HepG2 (cell line): ENCODE results near the gene GYG1. TPM values are rescaled to one million over a fixed set of nuclear protein-coding genes. Genes with fewer than 3 reads are reported as not detected.

ENCODE experiments used
- ATAC-seq: fragments of 200-7000 bp; cut with Tn5 transposase; 3 replicates; pipeline ENCODE4 v1.9.1; 2020; ENCODE audit warnings: mild to moderate bottlenecking, moderate library complexity
- BruUV-seq: library from RNA; stranded (reverse); fragments of 400-500 nt; replicated peaks from 2 replicates; lab custom pipeline; 2021; lab: Mats Ljungman, UMichigan
- CTCF ChIA-PET: fragments of 300-600 bp; formaldehyde crosslinking; extraction: SDS; loops from one replicate; lab custom pipeline; 2021; ENCODE audit warnings: low total read pairs, inconsistent platforms, low intra/inter-chr PET ratio; lab: Yijun Ruan, JAX
- POLR2A ChIA-PET: fragments of 350-600 bp; sonication (Branson Sonifier 250); formaldehyde crosslinking; loops from one replicate; lab custom pipeline; 2020; ENCODE audit warnings: antibody characterized with exemption, inconsistent platforms; lab: Yijun Ruan, JAX
- DNase-seq: peaks from one replicate; pipeline ENCODE4 v3.0.0-alpha.2; 2015; ENCODE audit warnings: low spot score
- FAIRE-seq: peaks from 3 replicates; lab custom pipeline; 2011; peaks lifted over from hg19 to GRCh38; lab: Jason Lieb, UNC
- H2AFZ ChIP-seq: one replicate; pipeline ENCODE4 v1.6.1; 2011; ENCODE audit warnings: low read length, inconsistent platforms
- H3K27ac ChIP-seq: fragments of 300-600 bp; 3 replicates; pipeline ENCODE4 v1.8.0; 2011; ENCODE audit warnings: mixed run types, mild to moderate bottlenecking, mixed read lengths, low read length, inconsistent platforms; ENCODE audit not compliant: insufficient read depth; ENCODE audit errors: extremely low read length
- H3K27me3 ChIP-seq, 2 experiments: fragments of 200-600 bp in 1 of 2; 2 replicates in 1 of 2; 3 replicates in 1 of 2; pipeline versions ENCODE4 v1.6.0 to v1.8.0; 2011; ENCODE audit warnings: low read length in 2 of 2, mild to moderate bottlenecking in 2 of 2, moderate library complexity in 2 of 2, inconsistent platforms in 1 of 2; ENCODE audit not compliant: insufficient read depth in 2 of 2, control insufficient read depth in 1 of 2
- H3K36me3 ChIP-seq, 2 experiments: fragments of 200-600 bp in 1 of 2; replicated peaks in 1 of 2; 2 replicates in 1 of 2; 3 replicates in 1 of 2; pipeline versions ENCODE4 v1.5.1 to v1.8.0; 2011; ENCODE audit warnings: low read length in 2 of 2, inconsistent platforms in 1 of 2; ENCODE audit not compliant: insufficient read depth in 2 of 2, control insufficient read depth in 1 of 2
- H3K4me1 ChIP-seq: 2 replicates; pipeline ENCODE4 v1.5.1; 2012; ENCODE audit warnings: low read length, inconsistent platforms; ENCODE audit not compliant: insufficient read depth
- H3K4me2 ChIP-seq: 2 replicates; pipeline ENCODE4 v1.6.0; 2011; ENCODE audit warnings: low read depth, low read length, inconsistent platforms
- H3K4me3 ChIP-seq, 3 experiments: fragments of 200-600 bp in 1 of 3; sonication (generic), shearing (Covaris generic) in 1 of 3; replicated peaks in 1 of 3; 2 replicates each; pipeline ENCODE4 v1.5.1; 2011 to 2016; ENCODE audit warnings: low read length in 3 of 3, inconsistent platforms in 2 of 3, low read depth in 2 of 3, mild to moderate bottlenecking in 2 of 3, control low read depth in 1 of 3, mixed read lengths in 1 of 3; ENCODE audit not compliant: insufficient read depth in 1 of 3
- H3K79me2 ChIP-seq: one replicate; pipeline ENCODE4 v1.6.1; 2011; ENCODE audit warnings: low read length, inconsistent platforms; ENCODE audit not compliant: insufficient read depth
- H3K9ac ChIP-seq: 2 replicates; pipeline ENCODE4 v1.6.0; 2011; ENCODE audit warnings: mild to moderate bottlenecking, low read depth, low read length, inconsistent platforms; ENCODE audit not compliant: insufficient read depth
- H3K9me3 ChIP-seq: 2 replicates; pipeline ENCODE4 v1.5.1; 2012; ENCODE audit warnings: mild to moderate bottlenecking, low read length
- H4K20me1 ChIP-seq: 2 replicates; pipeline ENCODE4 v1.6.0; 2011; ENCODE audit warnings: inconsistent platforms, mild to moderate bottlenecking, low read length, moderate library complexity; ENCODE audit not compliant: insufficient read depth
- ARID2 ChIP-seq: sonication (generic); formaldehyde crosslinking; IDR thresholded peaks from 2 replicates; pipeline ENCODE4 v1.8.1; 2022; ENCODE audit warnings: mild to moderate bottlenecking, missing genetic modification reagents, borderline replicate concordance
- FIP1L1 ChIP-seq: fragments of 200-400 bp; formaldehyde crosslinking; IDR thresholded peaks from 2 replicates; pipeline ENCODE4 v1.6.1; 2018; ENCODE audit warnings: low read depth, mild to moderate bottlenecking, low read length, moderate library complexity, borderline replicate concordance; ENCODE audit not compliant: insufficient read depth
- FOXK2 ChIP-seq: fragments of 450-650 bp; IDR thresholded peaks from 2 replicates; pipeline ENCODE4 v1.6.1; 2016
- HCFC1 ChIP-seq: fragments of 150-350 bp; IDR thresholded peaks from 2 replicates; pipeline ENCODE4 v1.6.1; 2014; ENCODE audit warnings: low read depth, low read length
- HOXA3 ChIP-seq: sonication (generic); formaldehyde crosslinking; IDR thresholded peaks from 2 replicates; pipeline ENCODE4 v1.5.0; 2020; ENCODE audit warnings: missing genetic modification reagents
- SIN3B ChIP-seq: fragments of 150-350 bp; IDR thresholded peaks from 2 replicates; pipeline ENCODE4 v1.6.1; 2014; ENCODE audit warnings: low read length
- SMAD3 ChIP-seq: sonication (generic); formaldehyde crosslinking; IDR thresholded peaks from 2 replicates; pipeline ENCODE4 v1.4.0; 2020; ENCODE audit warnings: missing genetic modification reagents
- SMARCE1 ChIP-seq: fragments of 450-650 bp; IDR thresholded peaks from 2 replicates; pipeline ENCODE4 v1.6.1; 2017; ENCODE audit warnings: borderline replicate concordance
- SOX6 ChIP-seq, 2 experiments: fragments of 450-650 bp in 1 of 2; sonication (generic) in 1 of 2; formaldehyde crosslinking in 1 of 2; IDR thresholded peaks; 2 replicates each; pipeline versions ENCODE4 v1.4.0 to v1.6.1; 2017 to 2020; ENCODE audit warnings: antibody characterized with exemption in 1 of 2, mild to moderate bottlenecking in 1 of 2, missing genetic modification reagents in 1 of 2
- WIZ ChIP-seq: sonication (generic); formaldehyde crosslinking; IDR thresholded peaks from 2 replicates; pipeline ENCODE4 v1.5.1; 2020; ENCODE audit warnings: mild to moderate bottlenecking, missing genetic modification reagents
- ZBTB42 ChIP-seq: sonication (generic); formaldehyde crosslinking; IDR thresholded peaks from 2 replicates; pipeline ENCODE4 v1.5.0; 2020; ENCODE audit warnings: mild to moderate bottlenecking, missing genetic modification reagents
- ZBTB46 ChIP-seq: sonication (generic); formaldehyde crosslinking; IDR thresholded peaks from 2 replicates; pipeline ENCODE4 v1.4.0; 2020; ENCODE audit warnings: mild to moderate bottlenecking, missing genetic modification reagents, borderline replicate concordance
- ZNF275 ChIP-seq: sonication (generic); formaldehyde crosslinking; IDR thresholded peaks from 2 replicates; pipeline ENCODE4 v1.8.0; 2022; ENCODE audit warnings: missing genetic modification reagents, mild to moderate bottlenecking, inconsistent platforms, borderline replicate concordance
- ZNF75D ChIP-seq: sonication (generic); formaldehyde crosslinking; IDR thresholded peaks from 2 replicates; pipeline ENCODE4 v1.8.1; 2023; ENCODE audit warnings: missing genetic modification reagents, mild to moderate bottlenecking, borderline replicate concordance
- ZNF788 ChIP-seq: sonication (generic); formaldehyde crosslinking; IDR thresholded peaks from 2 replicates; pipeline ENCODE4 v1.5.0; 2020; ENCODE audit warnings: mild to moderate bottlenecking, missing genetic modification reagents, borderline replicate concordance
- ZSCAN9 ChIP-seq: IDR thresholded peaks from 2 replicates; pipeline ENCODE4 v1.6.1; 2016; ENCODE audit warnings: borderline replicate concordance
- WGBS: methylation state at CpG from one replicate; pipeline ENCODE4 v1.1.6; 2017; ENCODE audit warnings: low lambda C conversion rate; 5-methylcytosine and 5-hydroxymethylcytosine counted together
- in situ Hi-C: cut with HindIII; loops from 2 replicates; pipeline ENCODE4 v1.10.0; 2017; ENCODE audit warnings: low pct_unique_long_range_greater_than_20kb; ENCODE audit not compliant: extremely low pct_ligation_motif_present
- intact Hi-C: fragments of 100-400 bp; cut with micrococcal nuclease; formaldehyde crosslinking; loops from one replicate; pipeline ENCODE4 v1.10.0; 2022; ENCODE audit not compliant: unreplicated experiment
- polyA plus RNA-seq, 8 experiments: library from polyadenylated mRNA; depleted of rRNA in 3 of 8; stranded (reverse) in 7 of 8; unstranded in 1 of 8; fragments of >200 nt; fragmentation: Illumina TruSeq in 4 of 8; extraction: Trizol in 4 of 8; gene quantifications; 2 replicates each; pipeline versions ENCODE4 v1.2.1 to v1.2.3, GENCODE V29; 2011 to 2016; ENCODE audit warnings: low read depth in 4 of 8, missing spikeins in 1 of 8, mixed read lengths in 1 of 8; ENCODE audit not compliant: insufficient read depth in 1 of 8
- total RNA-seq, 5 experiments: library from RNA; depleted of rRNA; stranded (reverse); fragments of >200 nt; fragmentation: Illumina TruSeq; extraction: Trizol; gene quantifications; 2 replicates each; pipeline ENCODE4 v1.2.3, GENCODE V29; 2016; ENCODE audit warnings: low read depth in 1 of 5

The GYG1 gene
- total and polyA plus RNA-seq, 2 of the 13 experiments (the other 11 are each of a cell fraction or from before 2014, with no cell fraction given), result 15.7 to 28.1 TPM

- Histone ChIP-seq H3K4me3 (no peak overlapping the region), H3K9ac (no peak overlapping the region), H2AFZ (no peak overlapping the region), H3K36me3 (peaks cover 2 to 18% of the 10 kb centered on the region in 2 experiments; a peak in 3 of 5 replicates), H3K79me2 (no peaks in the 10 kb centered on the region), H4K20me1 (no peaks in the 10 kb centered on the region), H3K27me3 (no peaks in the 10 kb centered on the region), H3K27ac (no peak overlapping the region), H3K4me1 (peaks cover 23% of the 10 kb centered on the region), H3K4me2 (no peak overlapping the region), H3K9me3 (peaks cover 1% of the 10 kb centered on the region; the same call in 1 of the 2 replicates)
- POLR2A ChIA-PET, result no interaction called here
- no peak for TF ChIP-seq SMARCE1
- TF ChIP-seq SMAD3 (CRISPR knock-in tag), result no peak
- TF ChIP-seq HCFC1, result no peak
- TF ChIP-seq SOX6 (IDR thresholded peaks at IDR 0.05), result no peak
- no peak for TF ChIP-seq SOX6 (CRISPR knock-in tag; IDR thresholded peaks at IDR 0.05)
- no peak for TF ChIP-seq ARID2
- CTCF ChIA-PET, result no interaction called here
- ATAC-seq (no peak; the same call in 2 of the 3 replicates), FAIRE-seq (no peak), DNase-seq (no peak)
- intact Hi-C loops, result loop anchor here (10.0 kb wide), 1 partner anchor 205 kb away; the partner anchor contains the start of gene CP
- BruUV-seq, result no TSS peak
- 100% methylated on average over 2 of the region's 4 CpGs for WGBS
- in situ Hi-C loops, result no loop called here
Observed at GRCh38 chr3:149019580-149019979, 28.2 kb downstream of the GYG1 start.

- POLR2A ChIA-PET, result no interaction called here
- Histone ChIP-seq H3K27me3 (no peaks in the 10 kb centered on the region), H3K36me3 (peaks cover 3 to 22% of the 10 kb centered on the region in 2 experiments; a peak in 3 of 5 replicates), H3K9ac (no peak overlapping the region), H3K27ac (no peak overlapping the region), H3K9me3 (peaks cover 8% of the 10 kb centered on the region; the same call in 1 of the 2 replicates), H3K4me1 (peaks cover 23% of the 10 kb centered on the region), H3K79me2 (no peaks in the 10 kb centered on the region), H3K4me3 (no peak overlapping the region), H3K4me2 (no peak overlapping the region), H2AFZ (no peak overlapping the region), H4K20me1 (no peaks in the 10 kb centered on the region)
- intact Hi-C loops, result no loop called here
- FAIRE-seq (no peak), DNase-seq (no peak), ATAC-seq (no peak)
- in situ Hi-C loops, result no loop called here
- WGBS, result 98% methylated on average over 3 of the region's 3 CpGs
- no TSS peak for BruUV-seq
- CTCF ChIA-PET, result no interaction called here
- TF ChIP-seq ZBTB46 (CRISPR knock-in tag), result no peak
- no peak for TF ChIP-seq SIN3B
- no peak for TF ChIP-seq HOXA3 (CRISPR knock-in tag)
- no peak for TF ChIP-seq WIZ (CRISPR knock-in tag)
- TF ChIP-seq FIP1L1, result no peak
- TF ChIP-seq ZNF75D (CRISPR knock-in tag), result no peak
- no peak for TF ChIP-seq ZNF275 (CRISPR knock-in tag)
- TF ChIP-seq ZSCAN9 (CRISPR knock-in tag), result no peak
- no peak for TF ChIP-seq FOXK2
- no peak for TF ChIP-seq ZBTB42
- TF ChIP-seq ZNF788 (CRISPR knock-in tag), result no peak
Observed at GRCh38 chr3:149020196-149020838, 29.0 kb downstream of the GYG1 start.
